Stimulated activated CD4-positive, alpha-beta T cell treated with anti-CD3 and anti-CD28 coated beads, Interleukin-4, amount 100 ng/mL, for 48 hours (primary cell): ENCODE measurements around the gene TNC.

Experiments used
- DNase-seq, 2 donors: peaks; one replicate each; pipeline ENCODE4 v3.0.0-alpha.2; 2020; ENCODE audit warnings: low read depth in 2 of 2

Gene TNC

DNA sequence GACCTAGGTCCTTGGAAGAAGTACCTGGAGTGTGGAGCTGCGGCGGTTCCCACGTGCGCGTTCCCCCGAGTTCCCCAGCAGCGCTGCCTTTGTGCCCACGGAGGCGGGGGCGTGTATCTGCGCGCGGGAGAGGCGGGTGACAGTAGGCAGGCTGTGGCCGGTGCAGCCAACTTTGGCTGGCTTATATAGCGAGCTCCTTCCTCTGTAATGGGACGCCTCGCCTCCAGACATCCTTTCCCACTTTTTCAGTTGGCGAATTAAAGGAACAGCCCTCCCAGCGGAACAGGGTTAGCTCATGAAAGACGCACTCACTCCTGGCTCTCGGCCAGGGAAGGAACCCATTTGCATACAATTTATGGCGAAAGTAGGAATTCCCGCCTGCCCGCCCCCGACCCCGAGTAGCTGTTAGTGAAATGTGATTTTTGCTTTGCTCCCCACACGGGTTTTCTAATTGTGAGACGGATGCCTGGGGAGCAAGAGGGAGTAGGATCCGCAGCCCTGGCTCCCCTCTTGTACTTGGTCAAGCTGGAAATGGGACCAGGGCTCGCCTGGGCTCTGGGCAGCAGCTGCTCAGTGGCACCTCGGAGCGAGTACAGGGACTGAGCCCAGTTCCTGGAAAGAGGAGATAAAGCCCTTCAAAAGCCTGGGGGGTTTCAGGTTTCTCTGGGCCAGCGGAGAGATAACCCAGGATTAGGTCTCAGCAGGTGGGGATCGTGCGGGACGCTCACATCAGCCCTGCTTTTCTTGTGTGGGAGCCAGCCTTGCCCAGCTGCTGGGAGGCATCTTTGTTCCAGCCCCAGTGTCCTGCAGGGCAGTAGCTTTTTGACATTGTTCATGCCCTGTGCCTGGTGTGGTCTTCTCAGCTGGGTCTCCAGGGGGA is at the start of gene TNC:
Gene TNC (minus strand): TSS at position 159 of the 880 bp plus-strand sequence. CDS start 27,139 bp downstream, outside the sequence.
- no peak for DNase-seq

GRCh38 chr9:115167175-115167574 is 49.2 kb upstream of the TNC start:
- DNase-seq, result no peak

- no peak for DNase-seq
Measured at GRCh38 chr9:115165233-115165632, 47.3 kb upstream of the TNC start.

DNA sequence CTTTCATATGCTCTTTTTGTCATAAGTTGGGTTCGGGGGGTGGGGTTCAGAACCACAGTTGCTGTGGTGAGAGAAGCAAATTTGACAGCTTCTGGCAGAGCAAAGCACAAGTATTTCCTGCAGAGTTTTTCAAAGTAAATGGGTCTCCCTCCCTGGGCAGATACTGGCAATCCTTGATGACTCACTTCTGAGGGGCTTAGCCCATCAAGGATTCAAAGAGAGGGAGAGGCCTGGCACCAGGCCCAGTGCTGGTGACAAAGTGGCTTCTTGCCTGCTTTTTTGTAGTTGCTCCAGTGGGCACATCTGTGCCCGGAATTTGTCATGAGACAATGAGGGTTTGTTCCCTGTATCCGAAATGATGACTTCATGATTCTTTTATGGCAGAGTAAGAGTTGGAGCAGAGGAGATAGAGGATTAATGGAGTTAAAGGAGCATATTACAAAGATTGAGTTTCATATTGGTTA is 46.6 kb upstream of the TNC start:
- no peak for DNase-seq

DNA sequence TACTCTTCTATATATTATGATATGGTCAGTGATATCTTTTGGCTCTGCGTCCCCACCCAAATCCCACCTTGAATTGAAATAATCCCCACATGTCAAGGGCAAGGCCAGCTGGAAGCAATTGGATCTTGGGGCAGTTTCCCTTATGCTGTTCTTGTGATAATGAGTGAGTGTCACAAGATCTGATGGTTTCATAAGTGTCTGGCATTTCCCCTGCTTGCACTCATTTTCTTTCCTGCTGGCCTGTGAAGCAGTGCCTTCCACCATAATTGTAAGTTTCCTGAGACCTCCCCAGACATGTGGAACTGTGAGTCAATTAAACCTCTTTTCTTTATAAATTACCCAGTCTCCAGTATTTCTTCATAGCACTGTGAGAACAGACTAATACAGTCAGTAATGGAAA is 45.0 kb upstream of the TNC start:
- no peak for DNase-seq

GRCh38 chr9:115161446-115161845 is 43.5 kb upstream of the TNC start:
- DNase-seq, result no peak

GRCh38 chr9:115158661-115159481 is 40.9 kb upstream of the TNC start:
- DNase-seq, result no peak

- DNase-seq, result no peak
Measured at GRCh38 chr9:115157245-115157674, 39.3 kb upstream of the TNC start.

DNA sequence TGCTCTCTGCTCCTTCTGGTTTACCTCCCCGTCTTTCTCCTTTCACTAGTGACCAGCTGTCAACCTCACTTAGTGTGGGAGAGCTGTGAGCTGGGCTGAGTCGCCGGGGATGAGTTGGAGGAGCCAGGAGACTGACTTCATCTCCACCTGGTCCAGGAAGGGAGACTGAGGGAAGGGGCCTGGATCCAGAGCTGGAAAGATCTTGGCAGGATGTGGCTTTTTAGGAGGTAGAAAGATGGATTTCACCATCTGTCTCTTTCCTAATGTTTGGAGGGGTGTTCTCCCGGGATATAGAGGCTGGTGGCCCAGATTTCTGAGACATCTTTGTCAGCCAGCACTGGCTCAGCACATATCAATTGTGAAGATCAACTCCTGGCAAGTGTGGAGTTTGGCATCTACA is 37.1 kb upstream of the TNC start:
- no peak for DNase-seq

DNA sequence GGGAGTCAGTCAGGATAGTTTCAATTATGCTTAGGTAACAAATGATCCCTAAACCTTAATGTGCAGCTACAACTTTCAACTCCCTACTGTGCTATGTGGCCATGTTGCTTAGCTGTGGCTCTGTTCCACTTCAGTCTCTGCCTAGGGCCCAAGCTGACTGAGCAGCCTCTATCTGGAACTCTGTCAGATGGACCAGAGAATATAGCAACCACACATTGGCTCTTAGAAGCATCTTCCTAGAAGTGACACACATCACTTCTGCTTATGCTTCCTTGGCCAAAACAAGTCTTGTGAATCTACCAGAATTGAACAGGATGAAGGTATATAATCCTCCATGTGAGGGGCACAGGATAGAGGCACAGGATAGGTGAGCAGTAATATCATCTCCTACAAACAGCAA is 36.7 kb upstream of the TNC start:
- DNase-seq, result no peak

DNA sequence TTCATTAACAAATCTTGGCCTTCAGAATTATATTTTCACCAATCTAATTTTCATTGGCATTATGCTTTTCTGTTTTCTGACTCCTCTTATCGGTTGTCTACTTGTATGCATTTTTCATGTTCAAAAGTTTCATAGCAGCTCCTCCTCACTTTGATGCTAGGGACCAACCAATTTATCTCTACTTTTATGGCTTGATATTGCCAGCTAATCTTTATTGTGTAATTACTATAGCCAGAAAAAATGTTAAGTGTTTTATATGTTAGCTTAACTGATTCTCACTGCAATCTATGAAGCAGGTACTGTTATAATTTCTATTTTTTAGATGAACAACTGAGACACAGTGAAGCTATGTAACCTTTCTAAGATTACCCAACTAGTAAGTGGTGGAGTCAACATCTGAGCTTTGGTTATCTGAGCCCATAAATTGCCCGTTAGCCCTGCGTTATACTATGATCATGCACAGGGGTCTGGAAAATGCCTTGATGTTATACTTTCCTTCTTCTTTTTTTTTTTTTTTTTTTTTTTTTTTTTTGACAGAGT is 34.4 kb upstream of the TNC start:
- DNase-seq, result no peak

DNA sequence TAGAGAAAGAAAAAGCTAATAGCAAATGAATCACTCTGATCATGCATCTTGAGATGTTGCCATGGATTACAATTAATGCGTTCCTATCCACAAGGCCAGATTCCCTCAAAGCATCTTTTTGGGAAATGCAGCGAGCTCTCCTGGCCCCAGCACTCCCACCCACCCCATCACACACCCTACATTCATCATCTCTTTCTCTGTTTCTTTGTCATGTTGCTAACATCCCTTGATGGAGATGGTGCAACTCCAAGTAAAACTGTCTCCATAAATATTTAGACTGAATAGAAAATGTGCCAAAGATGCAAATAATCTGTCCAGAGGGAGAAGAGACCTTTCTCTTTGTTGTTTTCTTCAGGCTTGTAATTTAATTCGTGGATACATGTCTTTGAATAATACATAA is 30.8 kb upstream of the TNC start:
- no peak for DNase-seq

GRCh38 chr9:115146581-115147021 is 28.6 kb upstream of the TNC start:
- DNase-seq, result no peak

- no peak for DNase-seq
Measured at GRCh38 chr9:115144706-115145105, 26.7 kb upstream of the TNC start.

DNA sequence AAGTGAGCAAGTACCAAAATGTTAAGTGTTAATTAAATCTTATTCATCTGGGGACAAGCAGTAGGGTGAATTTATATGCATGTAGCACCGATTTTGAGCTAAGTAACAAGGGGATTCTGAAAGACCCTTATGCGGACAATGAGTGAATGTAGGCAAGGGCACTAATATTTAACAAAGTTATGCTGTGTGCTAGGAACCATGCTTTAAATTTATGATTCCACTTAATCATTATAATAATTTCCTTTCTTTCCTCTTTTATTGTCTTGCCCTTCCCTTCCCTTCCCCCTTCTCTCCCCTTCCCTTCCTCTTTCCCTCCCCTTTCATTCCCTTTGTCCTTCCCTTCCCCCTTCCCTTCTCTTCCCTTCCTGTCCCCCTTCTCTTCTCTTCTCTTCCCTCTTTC is 25.7 kb upstream of the TNC start:
- DNase-seq, result no peak

DNA sequence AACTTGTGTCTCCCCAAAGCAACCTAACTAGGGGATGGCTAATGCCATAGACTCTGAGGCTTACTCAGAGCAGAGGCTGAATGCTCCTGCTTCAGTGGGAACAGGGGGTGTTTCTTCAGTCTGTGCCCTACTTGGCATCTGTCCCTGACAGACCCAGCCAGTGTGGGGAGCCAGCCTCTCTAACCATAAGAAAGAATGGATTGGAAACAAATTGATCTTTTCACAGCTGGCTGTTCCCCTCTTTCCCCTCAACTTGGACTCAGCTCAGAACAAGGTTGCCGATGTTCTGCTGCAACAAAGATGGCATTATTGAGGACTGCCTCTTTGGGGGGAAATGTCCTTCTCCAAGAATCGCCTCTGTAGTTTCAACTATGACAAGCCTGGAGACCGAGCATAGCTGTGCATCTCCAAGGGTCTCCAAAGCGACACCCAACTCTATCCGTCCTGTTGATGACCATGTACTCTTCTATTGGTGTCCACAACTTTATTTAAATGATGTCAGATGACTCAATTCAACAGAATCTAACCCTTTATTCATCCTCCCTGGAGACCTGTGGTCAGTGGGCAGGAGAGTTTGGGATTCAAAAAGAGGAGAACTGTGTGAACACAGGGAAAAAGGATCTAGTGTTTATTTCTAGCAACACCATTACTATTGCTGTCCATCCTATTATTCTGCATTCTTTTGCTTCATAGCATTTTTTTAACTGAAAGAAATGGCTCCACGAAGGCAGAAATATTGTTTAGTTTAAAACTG is 24.7 kb upstream of the TNC start:
- no peak for DNase-seq

DNA sequence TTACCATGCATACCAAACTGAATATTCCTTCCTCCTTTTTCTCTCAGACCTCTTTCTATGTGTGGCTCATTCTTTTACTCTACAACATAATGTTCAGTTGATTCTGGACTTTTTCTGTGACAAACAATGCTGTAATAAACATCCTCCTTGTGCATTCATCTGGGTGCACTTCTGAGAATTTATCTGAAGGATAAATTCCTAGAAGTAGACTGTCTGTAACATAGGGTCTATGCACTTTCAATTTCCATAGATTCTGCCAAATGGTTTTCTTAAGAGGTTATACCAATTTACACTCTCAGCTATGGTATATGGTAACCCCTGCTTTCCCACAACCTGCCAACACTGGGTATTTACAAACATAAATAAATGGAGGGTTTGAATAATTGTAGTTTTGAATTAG is 24.1 kb upstream of the TNC start:
- DNase-seq, result no peak

- no peak for DNase-seq
Measured at GRCh38 chr9:115141612-115142011, 23.7 kb upstream of the TNC start.

GRCh38 chr9:115138151-115138550 is 20.2 kb upstream of the TNC start:
- DNase-seq, result no peak

DNA sequence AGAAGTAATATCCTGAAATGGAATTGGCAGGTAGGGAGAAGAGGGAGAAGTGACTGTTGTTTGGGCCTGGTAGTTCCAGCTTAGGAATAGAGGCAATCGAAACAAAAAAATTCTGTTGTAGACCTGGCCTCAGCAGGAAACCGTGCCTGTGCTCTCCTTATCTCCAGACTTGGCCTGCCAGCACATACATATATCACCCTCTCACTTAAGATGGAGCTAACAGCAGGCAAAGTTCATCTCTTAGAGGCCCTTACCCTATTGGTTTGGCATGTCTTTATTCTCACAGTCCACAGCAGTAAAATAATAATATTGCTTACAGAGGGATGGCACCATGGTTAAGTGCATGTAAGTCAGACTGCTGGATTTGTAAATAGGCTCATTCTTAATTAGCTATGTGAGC is 19.6 kb upstream of the TNC start:
- DNase-seq, result no peak
